ENCODE data around the gene HK3. TPM values are rescaled to one million over a fixed set of nuclear protein-coding genes. Genes with fewer than 3 reads are reported as not detected.
A peak's percentile ranks its signal among the peaks of the same experiment; 100 is the strongest.

Gene HK3
- total and polyA plus RNA-seq, 9 of the 15 experiments (the other 6 are each of a cell fraction or from before 2014, with no cell fraction given) = 0.16 TPM; not detected in 8

DNA sequence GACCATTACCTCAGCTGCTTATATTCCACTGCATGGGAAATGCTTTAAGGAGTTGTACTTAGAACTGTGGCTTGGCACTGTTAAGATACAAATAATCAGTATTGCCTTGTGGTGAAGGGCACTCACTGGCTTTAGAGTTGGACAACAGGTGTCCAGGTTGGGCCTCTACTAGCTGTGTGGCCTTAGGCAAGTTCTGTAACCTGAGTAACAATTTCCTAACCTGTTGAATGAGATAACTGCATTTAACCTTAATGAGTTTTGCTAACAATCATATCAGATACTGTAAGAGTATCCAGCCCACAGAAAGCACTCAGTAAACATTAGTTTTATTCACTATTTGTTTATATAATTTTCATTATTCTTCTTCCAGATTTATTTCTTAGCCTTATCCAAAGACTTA is 17.2 kb upstream of the HK3 start:
- DNase-seq (ENCODE audit: extremely low read depth in 1 of 4, low spot score in 3 of 4) (no peak), ATAC-seq (no peak; the same call in 2 of the 3 replicates), FAIRE-seq (no peak)
- no TSS peak for BruUV-seq (replicated peaks)
- Histone ChIP-seq H3K4me3 (no peak overlapping the region), H3K9me1 (ENCODE audit: control insufficient read depth, insufficient read depth, low read length) (no peaks in the 10 kb centered on the region), H3K27ac (ENCODE audit: extremely low read depth, low read depth, low read length) (no peak overlapping the region), H3K9ac (ENCODE audit: insufficient read depth in 1 of 2, low read depth in 2 of 2, low read length in 2 of 2) (no peak overlapping the region), H3K4me2 (ENCODE audit: insufficient read depth, low read length) (no peak overlapping the region), H3K36me3 (ENCODE audit: control insufficient read depth, insufficient read depth, low read length) (peaks cover 46% of the 10 kb centered on the region), H2AFZ (ENCODE audit: low read depth, low read length) (no peak overlapping the region), H3K27me3 (ENCODE audit: control insufficient read depth in 2 of 2, insufficient read depth in 2 of 2, low read length in 2 of 2) (no peaks in the 10 kb centered on the region), H4K20me1 (replicated peaks; ENCODE audit: control insufficient read depth, insufficient read depth, low read length) (no peaks in the 10 kb centered on the region; the same call in none of the 2 replicates), H3K4me1 (replicated peaks in 1 of 2; ENCODE audit: control insufficient read depth in 2 of 2, insufficient read depth in 2 of 2, low read length in 2 of 2) (peaks cover 0 to 13% of the 10 kb centered on the region in 2 experiments; a peak in 3 of 5 replicates), H3K79me2 (ENCODE audit: control insufficient read depth, insufficient read depth, low read length) (no peaks in the 10 kb centered on the region; the same call in 2 of the 3 replicates), H3K9me3 (replicated peaks; ENCODE audit: control insufficient read depth, insufficient read depth, low read depth, low read length) (no peaks in the 10 kb centered on the region)
- ChIA-PET POLR2A (interaction anchor here (1.4 kb wide), 1 partner anchor 17 kb away, joined by 7 read pairs; the partner anchor contains the start of gene HK3), CTCF (ENCODE audit: low intra/inter-chr PET ratio) (no interaction called here)
- TF ChIP-seq BHLHE40 (IDR thresholded peaks at IDR 0.05; ENCODE audit: low read length) = no peak
- TF ChIP-seq, protein P1, sequence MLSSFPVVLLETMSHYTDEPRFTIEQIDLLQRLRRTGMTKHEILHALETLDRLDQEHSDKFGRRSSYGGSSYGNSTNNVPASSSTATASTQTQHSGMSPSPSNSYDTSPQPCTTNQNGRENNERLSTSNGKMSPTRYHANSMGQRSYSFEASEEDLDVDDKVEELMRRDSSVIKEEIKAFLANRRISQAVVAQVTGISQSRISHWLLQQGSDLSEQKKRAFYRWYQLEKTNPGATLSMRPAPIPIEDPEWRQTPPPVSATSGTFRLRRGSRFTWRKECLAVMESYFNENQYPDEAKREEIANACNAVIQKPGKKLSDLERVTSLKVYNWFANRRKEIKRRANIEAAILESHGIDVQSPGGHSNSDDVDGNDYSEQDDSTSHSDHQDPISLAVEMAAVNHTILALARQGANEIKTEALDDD (IDR thresholded peaks at IDR 0.05) = 0 out of 2 replicates have a peak, but pooled peaks have one; percentile 38
- intact Hi-C loops (cut with micrococcal nuclease) = no loop called here
- in situ Hi-C loops (cut with MboI) = no loop called here

DNA sequence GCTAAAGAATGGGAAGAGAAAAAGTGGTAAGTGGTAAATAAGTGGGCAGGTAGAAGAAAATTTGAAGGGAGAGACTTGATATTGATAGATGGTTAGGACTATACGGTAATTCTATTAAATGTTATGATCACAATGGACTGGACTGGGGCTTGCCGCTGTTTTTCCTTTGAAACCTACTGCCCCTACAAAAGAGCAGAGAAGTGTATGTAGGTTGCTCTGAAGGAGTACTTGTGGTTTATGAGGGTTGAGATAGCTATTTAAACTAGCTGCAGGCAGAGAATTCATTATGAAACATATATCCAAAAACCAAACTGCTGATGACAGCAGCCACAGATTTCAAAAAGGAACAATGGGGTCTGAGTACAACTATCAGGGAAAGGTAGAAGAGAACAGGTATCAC is 16.8 kb upstream of the HK3 start:
- FAIRE-seq = no peak
- Histone ChIP-seq H3K9me3 (replicated peaks; ENCODE audit: control insufficient read depth, insufficient read depth, low read depth, low read length) (no peaks in the 10 kb centered on the region), H3K9ac (ENCODE audit: insufficient read depth in 1 of 2, low read depth in 2 of 2, low read length in 2 of 2) (no peak overlapping the region), H3K4me1 (replicated peaks in 1 of 2; ENCODE audit: control insufficient read depth in 2 of 2, insufficient read depth in 2 of 2, low read length in 2 of 2) (peaks cover 0 to 13% of the 10 kb centered on the region in 2 experiments; a peak in 3 of 5 replicates), H3K9me1 (ENCODE audit: control insufficient read depth, insufficient read depth, low read length) (no peaks in the 10 kb centered on the region), H3K36me3 (ENCODE audit: control insufficient read depth, insufficient read depth, low read length) (peaks cover 45% of the 10 kb centered on the region), H2AFZ (ENCODE audit: low read depth, low read length) (no peak overlapping the region), H4K20me1 (replicated peaks; ENCODE audit: control insufficient read depth, insufficient read depth, low read length) (no peaks in the 10 kb centered on the region; the same call in none of the 2 replicates), H3K79me2 (ENCODE audit: control insufficient read depth, insufficient read depth, low read length) (no peaks in the 10 kb centered on the region; the same call in 2 of the 3 replicates), H3K4me2 (ENCODE audit: insufficient read depth, low read length) (no peak overlapping the region), H3K27ac (ENCODE audit: extremely low read depth, low read depth, low read length) (no peak overlapping the region), H3K27me3 (ENCODE audit: control insufficient read depth in 2 of 2, insufficient read depth in 2 of 2, low read length in 2 of 2) (no peaks in the 10 kb centered on the region), H3K4me3 (no peak overlapping the region)
- intact Hi-C loops (cut with micrococcal nuclease) = no loop called here
- no TSS peak for BruUV-seq (replicated peaks)
- ATAC-seq = no peak
- 56% methylated on average over 2 of the region's 2 CpGs for WGBS (ENCODE audit: insufficient coverage, low coverage, missing lambda C conversion rate)
- DNase-seq (ENCODE audit: extremely low read depth in 1 of 4, low spot score in 3 of 4) = no peak
- POLR2A ChIA-PET = interaction anchor here (1.4 kb wide), 1 partner anchor 17 kb away, joined by 7 read pairs; the partner anchor contains the start of gene HK3
- in situ Hi-C loops (cut with MboI) = no loop called here
- CTCF ChIA-PET (ENCODE audit: low intra/inter-chr PET ratio) = interaction anchor here (0.6 kb wide), 1 partner anchor 95 kb away, joined by 3 read pairs; no protein-coding TSS in a partner anchor
- TF ChIP-seq, protein P2, sequence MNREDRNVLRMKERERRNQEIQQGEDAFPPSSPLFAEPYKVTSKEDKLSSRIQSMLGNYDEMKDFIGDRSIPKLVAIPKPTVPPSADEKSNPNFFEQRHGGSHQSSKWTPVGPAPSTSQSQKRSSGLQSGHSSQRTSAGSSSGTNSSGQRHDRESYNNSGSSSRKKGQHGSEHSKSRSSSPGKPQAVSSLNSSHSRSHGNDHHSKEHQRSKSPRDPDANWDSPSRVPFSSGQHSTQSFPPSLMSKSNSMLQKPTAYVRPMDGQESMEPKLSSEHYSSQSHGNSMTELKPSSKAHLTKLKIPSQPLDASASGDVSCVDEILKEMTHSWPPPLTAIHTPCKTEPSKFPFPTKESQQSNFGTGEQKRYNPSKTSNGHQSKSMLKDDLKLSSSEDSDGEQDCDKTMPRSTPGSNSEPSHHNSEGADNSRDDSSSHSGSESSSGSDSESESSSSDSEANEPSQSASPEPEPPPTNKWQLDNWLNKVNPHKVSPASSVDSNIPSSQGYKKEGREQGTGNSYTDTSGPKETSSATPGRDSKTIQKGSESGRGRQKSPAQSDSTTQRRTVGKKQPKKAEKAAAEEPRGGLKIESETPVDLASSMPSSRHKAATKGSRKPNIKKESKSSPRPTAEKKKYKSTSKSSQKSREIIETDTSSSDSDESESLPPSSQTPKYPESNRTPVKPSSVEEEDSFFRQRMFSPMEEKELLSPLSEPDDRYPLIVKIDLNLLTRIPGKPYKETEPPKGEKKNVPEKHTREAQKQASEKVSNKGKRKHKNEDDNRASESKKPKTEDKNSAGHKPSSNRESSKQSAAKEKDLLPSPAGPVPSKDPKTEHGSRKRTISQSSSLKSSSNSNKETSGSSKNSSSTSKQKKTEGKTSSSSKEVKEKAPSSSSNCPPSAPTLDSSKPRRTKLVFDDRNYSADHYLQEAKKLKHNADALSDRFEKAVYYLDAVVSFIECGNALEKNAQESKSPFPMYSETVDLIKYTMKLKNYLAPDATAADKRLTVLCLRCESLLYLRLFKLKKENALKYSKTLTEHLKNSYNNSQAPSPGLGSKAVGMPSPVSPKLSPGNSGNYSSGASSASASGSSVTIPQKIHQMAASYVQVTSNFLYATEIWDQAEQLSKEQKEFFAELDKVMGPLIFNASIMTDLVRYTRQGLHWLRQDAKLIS (CRISPR knock-in tag; IDR thresholded peaks at IDR 0.05) = no peak
- no peak for TF ChIP-seq CTCF (IDR thresholded peaks at IDR 0.05 in 2 of 3, conservative IDR thresholded peaks at IDR 0.05 in 1 of 3; ENCODE audit: insufficient read depth in 2 of 3, low read depth in 1 of 3, low read length in 3 of 3)
- TF ChIP-seq ZNF77 (CRISPR knock-in tag; IDR thresholded peaks at IDR 0.05) = no peak
- TF ChIP-seq ASH1L (IDR thresholded peaks at IDR 0.05; ENCODE audit: borderline replicate concordance, low read depth, partially characterized antibody) = no peak
- no peak for TF ChIP-seq XRCC3 (IDR thresholded peaks at IDR 0.05)
- no peak for TF ChIP-seq SMARCA4 (IDR thresholded peaks at IDR 0.05)
- no peak for TF ChIP-seq SETDB1 (IDR thresholded peaks at IDR 0.05; ENCODE audit: low read length)
- TF ChIP-seq PHTF2 (CRISPR knock-in tag; IDR thresholded peaks at IDR 0.05) = no peak

Data from K562 (cell line).